ENCODE data around the gene P2RY6. TPM values are rescaled to one million over a fixed set of nuclear protein-coding genes. Genes with fewer than 3 reads are reported as not detected.

P2RY6 gene
- total and polyA plus RNA-seq, 2 experiments from 2014 or later: 0.76 to 0.99 TPM

DNA sequence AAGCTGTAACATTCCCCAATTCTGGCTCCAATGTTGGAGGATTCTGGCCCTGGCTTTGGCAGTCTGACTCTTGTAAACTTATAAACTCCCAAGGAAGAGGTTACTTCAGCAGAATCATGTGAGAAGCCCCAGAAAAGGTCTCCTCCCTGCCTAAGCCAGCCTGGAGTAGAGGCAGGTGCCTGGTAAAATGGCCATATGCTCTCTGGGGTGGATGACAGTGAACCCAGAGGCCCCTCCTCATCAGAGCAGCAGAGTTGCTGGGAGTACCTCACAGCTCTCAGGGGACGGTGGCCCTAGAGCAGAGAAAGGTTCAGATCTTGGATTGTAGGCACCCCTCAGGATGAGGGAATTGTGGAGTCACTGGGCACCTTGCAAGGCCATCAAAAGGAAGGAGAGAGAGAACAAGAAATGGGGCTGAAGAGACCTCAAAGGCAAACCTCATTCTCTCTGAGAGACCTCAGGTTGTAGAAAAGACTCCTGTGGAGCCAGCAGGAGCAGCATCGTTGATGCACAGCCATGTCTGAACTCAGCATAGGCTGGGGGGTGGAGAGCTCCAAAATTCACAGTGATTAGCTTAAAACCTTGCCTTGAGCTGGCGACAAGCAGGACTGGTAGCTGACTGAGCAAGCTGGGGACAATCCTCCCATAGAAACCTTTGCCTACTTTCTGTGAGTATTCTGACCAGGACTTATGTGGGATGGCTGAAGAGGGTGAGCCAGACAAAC is 4.9 kb upstream of the P2RY6 start:
- H3F3A ChIP-seq (ENCODE audit: insufficient read depth): peaks cover 12% of the 10 kb centered on the region; the same call in 1 of the 2 replicates
- no peaks in the 10 kb centered on the region for H3K9me2 ChIP-seq (ENCODE audit: insufficient read depth)
- H2AFZ ChIP-seq: no peak overlapping the region
- H3K27ac ChIP-seq: no peak overlapping the region
- TF ChIP-seq EZH2 (IDR thresholded peaks at IDR 0.05; ENCODE audit: insufficient read depth, poor library complexity, severe bottlenecking) (no peak), EZH2phosphoT487 (IDR thresholded peaks at IDR 0.05; ENCODE audit: insufficient read depth, low read depth) (no peak)
- no peaks in the 10 kb centered on the region for H3K4me1 ChIP-seq (ENCODE audit: insufficient read depth)
- whole genome bisulfite sequencing, 2 experiments (ENCODE audit: low coverage in 1 of 2, low lambda C conversion rate in 2 of 2, missing lambda C conversion rate in 2 of 2): 49 to 50% methylated on average over 3 of the region's 3 CpGs
- no peak for DNase-seq
- no peaks in the 10 kb centered on the region for H3K36me3 ChIP-seq (ENCODE audit: low read depth)
- no peak overlapping the region for H3K9ac ChIP-seq
- H3K4me2 ChIP-seq (ENCODE audit: unreplicated experiment): no peak overlapping the region
- no peaks in the 10 kb centered on the region for H3K79me2 ChIP-seq (ENCODE audit: insufficient read depth)
- in situ Hi-C loops (cut with MboI): no loop called here
- H3K27me3 ChIP-seq (replicated peaks; ENCODE audit: insufficient read depth): no peaks in the 10 kb centered on the region
- H3K4me3 ChIP-seq: no peak overlapping the region
- no peaks in the 10 kb centered on the region for H3K9me3 ChIP-seq (ENCODE audit: low read depth)
- H4K20me1 ChIP-seq (ENCODE audit: insufficient read depth): no peaks in the 10 kb centered on the region

DNA sequence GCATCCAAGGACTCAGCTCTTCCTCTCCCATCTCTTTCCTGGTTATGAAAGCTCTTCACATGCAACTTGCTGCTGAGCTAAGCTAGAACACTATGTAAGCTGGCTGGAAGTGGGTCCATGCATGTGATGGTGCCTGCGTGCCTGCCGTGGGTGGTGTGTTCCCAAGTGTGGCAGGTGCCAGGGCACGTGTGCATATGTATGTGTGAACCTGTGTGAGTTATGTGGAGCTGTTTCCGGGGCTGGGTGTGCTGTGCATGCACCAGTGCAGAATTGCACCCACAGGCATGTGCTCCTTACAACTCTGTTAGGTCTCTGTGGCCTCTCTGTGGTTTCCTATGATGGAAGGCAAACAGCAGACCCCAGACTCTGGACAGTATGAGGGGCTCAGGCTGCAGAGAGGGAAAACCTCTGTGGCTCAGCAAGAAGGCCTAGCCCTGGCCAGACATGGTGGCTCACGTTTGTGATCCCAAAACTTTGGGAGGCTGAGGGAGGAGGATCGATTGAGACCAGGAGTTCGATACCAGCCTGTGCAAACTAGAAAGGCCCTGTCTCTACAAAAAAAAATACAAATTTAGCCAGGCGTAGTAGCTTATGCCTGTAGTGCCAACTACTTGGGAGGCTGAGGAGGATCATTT is 4.1 kb upstream of the P2RY6 start:
- H3K79me2 ChIP-seq (ENCODE audit: insufficient read depth): no peaks in the 10 kb centered on the region
- no peak for DNase-seq
- no peaks in the 10 kb centered on the region for H3K4me1 ChIP-seq (ENCODE audit: insufficient read depth)
- no peaks in the 10 kb centered on the region for H3K36me3 ChIP-seq (ENCODE audit: low read depth)
- no peak for TF ChIP-seq EZH2phosphoT487 (IDR thresholded peaks at IDR 0.05; ENCODE audit: insufficient read depth, low read depth)
- TF ChIP-seq EZH2 (IDR thresholded peaks at IDR 0.05; ENCODE audit: insufficient read depth, poor library complexity, severe bottlenecking): no peak
- in situ Hi-C loops (cut with MboI): no loop called here
- no peaks in the 10 kb centered on the region for H3K9me2 ChIP-seq (ENCODE audit: insufficient read depth)
- H3K4me2 ChIP-seq (ENCODE audit: unreplicated experiment): no peak overlapping the region
- H3K9me3 ChIP-seq (ENCODE audit: low read depth): no peaks in the 10 kb centered on the region
- no peak overlapping the region for H2AFZ ChIP-seq
- peaks cover 11% of the 10 kb centered on the region; the same call in 1 of the 2 replicates for H3F3A ChIP-seq (ENCODE audit: insufficient read depth)
- WGBS, 2 experiments (ENCODE audit: low coverage in 1 of 2, low lambda C conversion rate in 2 of 2, missing lambda C conversion rate in 2 of 2): 51 to 59% methylated on average over 8 of the region's 8 CpGs
- H3K27me3 ChIP-seq (replicated peaks; ENCODE audit: insufficient read depth): no peaks in the 10 kb centered on the region
- H3K27ac ChIP-seq: no peak overlapping the region
- no peaks in the 10 kb centered on the region for H4K20me1 ChIP-seq (ENCODE audit: insufficient read depth)
- no peak overlapping the region for H3K4me3 ChIP-seq
- no peak overlapping the region for H3K9ac ChIP-seq

DNA sequence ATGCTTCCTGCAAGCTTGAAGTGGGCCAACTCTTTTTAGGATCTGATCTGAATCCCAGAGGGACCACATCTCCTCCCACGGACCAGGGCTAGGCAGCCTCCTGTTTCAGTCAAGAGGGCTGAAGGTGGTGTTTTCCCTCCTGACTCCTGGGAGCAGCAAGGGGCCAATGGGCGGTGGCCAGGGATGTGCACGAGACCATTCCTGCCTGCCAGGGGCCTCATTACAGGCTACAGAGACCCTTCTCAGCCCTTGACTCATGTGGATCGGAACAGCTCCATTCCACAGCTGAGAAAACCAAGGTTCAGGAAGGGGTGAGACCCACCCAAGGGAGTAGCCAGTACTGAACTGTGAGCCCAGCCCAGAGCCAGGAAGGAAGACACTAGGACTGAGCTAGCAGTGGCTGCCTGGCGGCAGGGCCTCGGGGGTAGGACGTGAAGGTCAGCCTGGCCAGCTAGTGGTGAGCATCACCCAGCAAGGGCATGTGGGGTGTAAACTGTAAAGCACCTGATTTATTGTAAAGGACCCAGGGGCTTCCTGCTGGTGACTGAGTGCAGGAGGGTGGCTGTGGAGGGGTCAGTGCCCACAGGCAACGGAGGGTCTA is 3.4 kb upstream of the P2RY6 start:
- no peak for TF ChIP-seq EZH2phosphoT487 (IDR thresholded peaks at IDR 0.05; ENCODE audit: insufficient read depth, low read depth)
- TF ChIP-seq EZH2 (IDR thresholded peaks at IDR 0.05; ENCODE audit: insufficient read depth, poor library complexity, severe bottlenecking): no peak
- WGBS, 2 experiments (ENCODE audit: low coverage in 1 of 2, low lambda C conversion rate in 2 of 2, missing lambda C conversion rate in 2 of 2): 73 to 78% methylated on average over 8 of the region's 8 CpGs
- H3K9ac ChIP-seq: no peak overlapping the region
- in situ Hi-C loops (cut with MboI): no loop called here
- H4K20me1 ChIP-seq (ENCODE audit: insufficient read depth): no peaks in the 10 kb centered on the region
- no peaks in the 10 kb centered on the region for H3K36me3 ChIP-seq (ENCODE audit: low read depth)
- no peaks in the 10 kb centered on the region for H3K9me3 ChIP-seq (ENCODE audit: low read depth)
- no peaks in the 10 kb centered on the region for H3K79me2 ChIP-seq (ENCODE audit: insufficient read depth)
- H3K4me2 ChIP-seq (ENCODE audit: unreplicated experiment): no peak overlapping the region
- no peak for DNase-seq
- H3K27ac ChIP-seq: no peak overlapping the region
- H3K9me2 ChIP-seq (ENCODE audit: insufficient read depth): no peaks in the 10 kb centered on the region
- H3K27me3 ChIP-seq (replicated peaks; ENCODE audit: insufficient read depth): no peaks in the 10 kb centered on the region
- no peaks in the 10 kb centered on the region for H3K4me1 ChIP-seq (ENCODE audit: insufficient read depth)
- H3F3A ChIP-seq (ENCODE audit: insufficient read depth): peaks cover 7% of the 10 kb centered on the region; the same call in 1 of the 2 replicates
- H3K4me3 ChIP-seq: no peak overlapping the region
- no peak overlapping the region for H2AFZ ChIP-seq

DNA sequence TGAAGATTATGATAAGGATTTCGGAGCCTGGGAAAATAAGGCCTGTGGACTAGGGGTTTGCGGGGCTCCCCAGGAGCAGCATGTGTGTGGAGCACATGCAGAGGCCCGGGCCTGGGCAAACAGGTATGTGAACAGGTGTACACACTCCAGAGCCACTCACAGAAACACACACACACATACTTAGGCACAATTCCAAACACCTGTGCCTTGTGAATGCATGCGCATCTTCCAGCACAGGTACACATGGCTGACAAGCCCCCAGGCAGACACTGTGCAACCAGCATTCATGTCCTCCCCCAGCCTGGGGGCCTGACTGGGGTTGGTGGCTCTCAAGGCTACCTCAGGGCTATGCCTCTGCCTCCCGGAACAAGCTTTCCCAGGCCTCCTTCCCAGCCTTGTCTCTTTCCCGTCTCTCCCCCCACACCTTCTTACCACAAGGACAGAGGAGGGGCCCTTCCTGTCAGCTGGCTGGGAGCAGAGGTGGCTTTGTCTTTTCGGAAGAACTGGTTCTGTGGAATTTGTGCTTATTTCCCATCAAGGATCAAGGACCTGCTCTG is 2.6 kb upstream of the P2RY6 start:
- no peak overlapping the region for H3K27ac ChIP-seq
- H3K27me3 ChIP-seq (replicated peaks; ENCODE audit: insufficient read depth): no peaks in the 10 kb centered on the region
- H3K79me2 ChIP-seq (ENCODE audit: insufficient read depth): no peaks in the 10 kb centered on the region
- 84 to 86% methylated on average over 7 of the region's 7 CpGs for WGBS, 2 experiments (ENCODE audit: low coverage in 1 of 2, low lambda C conversion rate in 2 of 2, missing lambda C conversion rate in 2 of 2)
- DNase-seq: no peak
- H3K9ac ChIP-seq: no peak overlapping the region
- no peaks in the 10 kb centered on the region for H3K36me3 ChIP-seq (ENCODE audit: low read depth)
- H3K9me2 ChIP-seq (ENCODE audit: insufficient read depth): no peaks in the 10 kb centered on the region
- H4K20me1 ChIP-seq (ENCODE audit: insufficient read depth): no peaks in the 10 kb centered on the region
- no peak overlapping the region for H3K4me2 ChIP-seq (ENCODE audit: unreplicated experiment)
- H2AFZ ChIP-seq: no peak overlapping the region
- no peaks in the 10 kb centered on the region for H3K9me3 ChIP-seq (ENCODE audit: low read depth)
- no peak overlapping the region for H3K4me3 ChIP-seq
- in situ Hi-C loops (cut with MboI): no loop called here
- no peaks in the 10 kb centered on the region for H3K4me1 ChIP-seq (ENCODE audit: insufficient read depth)
- TF ChIP-seq EZH2 (IDR thresholded peaks at IDR 0.05; ENCODE audit: insufficient read depth, poor library complexity, severe bottlenecking): no peak
- no peak for TF ChIP-seq EZH2phosphoT487 (IDR thresholded peaks at IDR 0.05; ENCODE audit: insufficient read depth, low read depth)
- H3F3A ChIP-seq (ENCODE audit: insufficient read depth): 0 out of 2 replicates have a peak, but pooled peaks cover 7% of the 10 kb centered on the region

All from GM23248 (cell line).